Peyer's patch (tissue), 4 donors: ENCODE data around the gene NTN3. TPM values are rescaled to one million over a fixed set of nuclear protein-coding genes. Genes with fewer than 3 reads are reported as not detected.

Experiments used
- DNase-seq, 3 donors: peaks; one replicate each; pipeline ENCODE4 v3.0.0-alpha.2; 2017 to 2019
- H3K27ac ChIP-seq, 4 donors: fragments of 200-600 bp; sonication (generic); one replicate each; pipeline ENCODE4 v1.5.1; 2016 to 2019
- H3K27me3 ChIP-seq, 2 donors: fragments of 200-600 bp; sonication (generic); one replicate each; pipeline ENCODE4 v1.5.1; 2019
- H3K36me3 ChIP-seq, 3 donors: fragments of 200-600 bp; sonication (generic); one replicate each; pipeline ENCODE4 v1.5.1; 2016 to 2019
- H3K4me1 ChIP-seq, 4 donors: fragments of 200-600 bp; sonication (generic); one replicate each; pipeline ENCODE4 v1.5.1; 2016 to 2019
- H3K4me3 ChIP-seq, 4 donors: fragments of 200-600 bp; sonication (generic); 1 replicate in 3 of 4; 2 replicates in 1 of 4; pipeline ENCODE4 v1.5.1; 2016 to 2019; ENCODE audit warnings: mild to moderate bottlenecking in 1 of 4
- H3K9me3 ChIP-seq, 4 donors: fragments of 200-600 bp; sonication (generic); one replicate each; pipeline ENCODE4 v1.5.1; 2016 to 2019; ENCODE audit warnings: mild to moderate bottlenecking in 1 of 4
- CTCF ChIP-seq, 6 experiments: fragments of 450-650 bp in 4 of 6; fragments of 200-600 bp in 2 of 6; sonication (generic) in 1 of 6; IDR thresholded peaks; one replicate each; pipeline ENCODE4 v1.5.1; 2017 to 2019; ENCODE audit warnings: antibody characterized with exemption in 6 of 6, mild to moderate bottlenecking in 3 of 6, moderate library complexity in 1 of 6
- POLR2A ChIP-seq, 2 donors: fragments of 450-650 bp; IDR thresholded peaks; one replicate each; pipeline ENCODE4 v1.5.1; 2017; ENCODE audit warnings: antibody characterized with exemption in 2 of 2, mild to moderate bottlenecking in 2 of 2, moderate library complexity in 2 of 2
- total RNA-seq, 4 donors: library from RNA; depleted of rRNA; stranded (reverse); fragments of >200 nt; gene quantifications; one replicate each; pipeline ENCODE4 v1.1.0, GENCODE V29; 2016

NTN3 gene
- total RNA-seq, 4 donors from 2014 or later = not detected

- Histone ChIP-seq H3K4me1 (peaks cover 0 to 60% (median 33%) of the 10 kb centered on the region in 4 donors), H3K27me3 (peaks cover 0 to 33% of the 10 kb centered on the region in 2 donors), H3K27ac (no peak overlapping the region), H3K36me3 (no peaks in the 10 kb centered on the region), H3K4me3 (peak overlapping the region in 2 of 4 donors; percentile 85 to 86), H3K9me3 (no peaks in the 10 kb centered on the region)
- DNase-seq = no peak
- TF ChIP-seq POLR2A (IDR thresholded peaks at IDR 0.05) (no peak), CTCF (IDR thresholded peaks at IDR 0.05) (no peak)
Measured at GRCh38 chr16:2472885-2473445, 1.9 kb downstream of the NTN3 start.

GRCh38 chr16:2473446-2473926 is 2.4 kb downstream of the NTN3 start:
- Histone ChIP-seq H3K27me3 (peaks cover 0 to 29% of the 10 kb centered on the region in 2 donors), H3K4me1 (peaks cover 0 to 55% (median 29%) of the 10 kb centered on the region in 4 donors)

GRCh38 chr16:2473999-2474876 is 3.1 kb downstream of the NTN3 start:
- H3K27me3 ChIP-seq = peaks cover 0 to 24% of the 10 kb centered on the region in 2 donors
- peak overlapping the region; percentile 84 to 91 (median 86) for H3K4me3 ChIP-seq
- no peaks in the 10 kb centered on the region for H3K9me3 ChIP-seq
- peak; percentile 49 to 78 (median 71) for DNase-seq
- no peaks in the 10 kb centered on the region for H3K36me3 ChIP-seq
- peaks cover 0 to 48% (median 22%) of the 10 kb centered on the region in 4 donors for H3K4me1 ChIP-seq
- H3K27ac ChIP-seq = peak overlapping the region; percentile 77 to 86 (median 82)
- peak in 5 of 6 experiments; percentile 9 to 46 (median 40) for TF ChIP-seq CTCF (IDR thresholded peaks at IDR 0.05)
- TF ChIP-seq POLR2A (IDR thresholded peaks at IDR 0.05) = no peak

More at GRCh38 chr16:2473446-2473926, 2.4 kb downstream of the NTN3 start:
- H3K27ac ChIP-seq = no peak overlapping the region
- no peaks in the 10 kb centered on the region for H3K36me3 ChIP-seq
- no peak for TF ChIP-seq CTCF (IDR thresholded peaks at IDR 0.05)
- TF ChIP-seq POLR2A (IDR thresholded peaks at IDR 0.05) = no peak
- no peak for DNase-seq
- H3K4me3 ChIP-seq = peak overlapping the region in 3 of 4 donors; percentile 84 to 86 (median 85)
- H3K9me3 ChIP-seq = no peaks in the 10 kb centered on the region

- DNase-seq = peak; percentile 83 to 94 (median 89)
- peaks cover 0 to 44% (median 20%) of the 10 kb centered on the region in 4 donors for H3K4me1 ChIP-seq
- no peaks in the 10 kb centered on the region for H3K9me3 ChIP-seq
- TF ChIP-seq CTCF (IDR thresholded peaks at IDR 0.05) (no peak), POLR2A (IDR thresholded peaks at IDR 0.05) (peak; percentile 33 to 47)
- H3K27me3 ChIP-seq = peaks cover 0 to 24% of the 10 kb centered on the region in 2 donors
- H3K4me3 ChIP-seq = peak within 1 kb of the TSS; percentile 84 to 91 (median 86)
- peak within 1 kb of the TSS; percentile 77 to 86 (median 82) for H3K27ac ChIP-seq
- H3K36me3 ChIP-seq = no peaks in the 10 kb centered on the region
Measured at GRCh38 chr16:2474877-2475412, 3.8 kb downstream of the NTN3 start, which contains the start of gene TBC1D24. Gene TBC1D24, plus strand, starts transcription at chr16:2475127. Its CDS starts 21,022 bp downstream, at chr16:2496149.
